IMR-90 (cell line): ENCODE results near the gene UNC79. TPM values are rescaled to one million over a fixed set of nuclear protein-coding genes. Genes with fewer than 3 reads are reported as not detected.

Experiments
- ATAC-seq: fragments of 200-7000 bp; cut with Tn5 transposase; 2 replicates; pipeline ENCODE4 v1.9.1; 2020; ENCODE audit warnings: low read depth, mild to moderate bottlenecking, moderate library complexity
- BruUV-seq: library from RNA; stranded (reverse); fragments of 400-500 nt; replicated peaks from 2 replicates; lab custom pipeline; 2021; lab: Mats Ljungman, UMichigan
- CTCF ChIA-PET: fragments of 300-600 bp; formaldehyde crosslinking; extraction: SDS; loops from one replicate; lab custom pipeline; 2021; ENCODE audit warnings: antibody characterized with exemption; lab: Yijun Ruan, JAX
- POLR2A ChIA-PET: fragments of 300-600 bp; sonication (Branson Sonifier 250); formaldehyde crosslinking; loops from one replicate; lab custom pipeline; 2022; ENCODE audit warnings: antibody characterized with exemption; ENCODE audit not compliant: unreplicated experiment; lab: Charles Lee
- DNase-seq: peaks from one replicate; pipeline ENCODE4 v3.0.0; 2013
- H2AFZ ChIP-seq: replicated peaks from 2 replicates; pipeline ENCODE3; 2013; ENCODE audit warnings: low read length, mild to moderate bottlenecking; ENCODE audit not compliant: poor library complexity
- H2AK5ac ChIP-seq: 2 replicates; pipeline ENCODE4 v1.6.1; 2013; ENCODE audit warnings: low read depth, low read length, inconsistent platforms
- H2AK9ac ChIP-seq: replicated peaks from 2 replicates; pipeline ENCODE3; 2013; ENCODE audit warnings: mild to moderate bottlenecking, low read depth, low read length, moderate library complexity; ENCODE audit not compliant: poor library complexity
- H2BK120ac ChIP-seq: 2 replicates; pipeline ENCODE4 v1.6.1; 2013; ENCODE audit warnings: low read depth, low read length, inconsistent platforms
- H2BK15ac ChIP-seq: 3 replicates; pipeline ENCODE4 v1.6.1; 2013; ENCODE audit warnings: low read depth, low read length, inconsistent platforms
- H2BK20ac ChIP-seq: 2 replicates; pipeline ENCODE4 v1.6.1; 2013; ENCODE audit warnings: low read depth, mild to moderate bottlenecking, inconsistent platforms, low read length, moderate library complexity
- H2BK5ac ChIP-seq: 2 replicates; pipeline ENCODE4 v1.6.1; 2013; ENCODE audit warnings: mild to moderate bottlenecking, low read depth, low read length, inconsistent platforms; ENCODE audit not compliant: poor library complexity, severe bottlenecking
- H3K14ac ChIP-seq: replicated peaks from 2 replicates; pipeline ENCODE4 v1.6.1; 2013; ENCODE audit warnings: low read depth, low read length, inconsistent platforms
- H3K18ac ChIP-seq: 2 replicates; pipeline ENCODE4 v1.6.1; 2013; ENCODE audit warnings: low read depth, low read length, control low read depth
- H3K23ac ChIP-seq: 2 replicates; pipeline ENCODE4 v1.6.1; 2013; ENCODE audit warnings: low read depth, low read length, inconsistent platforms
- H3K27ac ChIP-seq: 2 replicates; pipeline ENCODE4 v1.5.1; 2013; ENCODE audit warnings: mild to moderate bottlenecking, control low read depth, low read length; ENCODE audit not compliant: insufficient read depth
- H3K27me3 ChIP-seq: 2 replicates; pipeline ENCODE4 v1.6.1; 2013; ENCODE audit warnings: low read length; ENCODE audit not compliant: control insufficient read depth, insufficient read depth
- H3K36me3 ChIP-seq: 2 replicates; pipeline ENCODE4 v1.6.1; 2013; ENCODE audit warnings: low read length, mixed read lengths; ENCODE audit not compliant: control insufficient read depth, insufficient read depth
- H3K4ac ChIP-seq: 2 replicates; pipeline ENCODE4 v1.6.1; 2013; ENCODE audit warnings: low read depth, low read length, inconsistent platforms
- H3K4me1 ChIP-seq: 2 replicates; pipeline ENCODE4 v1.6.1; 2013; ENCODE audit warnings: low read length, mixed read lengths; ENCODE audit not compliant: control insufficient read depth, insufficient read depth
- H3K4me2 ChIP-seq: 2 replicates; pipeline ENCODE4 v1.6.1; 2013; ENCODE audit warnings: low read depth, mild to moderate bottlenecking, control low read depth, low read length, moderate library complexity
- H3K4me3 ChIP-seq: 2 replicates; pipeline ENCODE4 v1.5.1; 2013; ENCODE audit warnings: low read depth, mild to moderate bottlenecking, control low read depth, low read length, moderate library complexity; ENCODE audit not compliant: insufficient read depth
- H3K56ac ChIP-seq: 2 replicates; pipeline ENCODE4 v1.6.1; 2013; ENCODE audit warnings: low read length, inconsistent platforms; ENCODE audit not compliant: insufficient read depth; ENCODE audit errors: extremely low read depth
- H3K79me1 ChIP-seq, 2 experiments: 2 replicates each; pipeline ENCODE4 v1.6.1; 2013; ENCODE audit warnings: low read length in 2 of 2, inconsistent platforms in 1 of 2, low read depth in 1 of 2
- H3K9ac ChIP-seq: 2 replicates; pipeline ENCODE4 v1.6.1; 2013; ENCODE audit warnings: low read depth, low read length, control low read depth
- H3K9me1 ChIP-seq: 2 replicates; pipeline ENCODE4 v1.6.1; 2013; ENCODE audit warnings: low read length, inconsistent platforms; ENCODE audit not compliant: insufficient read depth
- H3K9me3 ChIP-seq: 2 replicates; pipeline ENCODE4 v1.6.1; 2013; ENCODE audit warnings: low read length; ENCODE audit not compliant: control insufficient read depth, insufficient read depth
- H4K20me1 ChIP-seq: 2 replicates; pipeline ENCODE4 v1.6.1; 2013; ENCODE audit warnings: low read length, inconsistent platforms; ENCODE audit not compliant: insufficient read depth
- H4K5ac ChIP-seq: 2 replicates; pipeline ENCODE4 v1.6.1; 2013; ENCODE audit warnings: mild to moderate bottlenecking, low read depth, low read length, control low read depth
- H4K8ac ChIP-seq, 2 experiments: 2 replicates each; pipeline ENCODE4 v1.6.1; 2013; ENCODE audit warnings: low read depth in 2 of 2, low read length in 2 of 2, control low read depth in 1 of 2, inconsistent platforms in 1 of 2
- H4K91ac ChIP-seq: 2 replicates; pipeline ENCODE4 v1.6.1; 2013; ENCODE audit warnings: low read depth, low read length, inconsistent platforms; ENCODE audit not compliant: insufficient read depth
- CEBPB ChIP-seq: IDR thresholded peaks from 2 replicates; pipeline ENCODE4 v1.6.1; 2012; ENCODE audit warnings: low read depth, low read length, improper control_type of control experiment
- FOS ChIP-seq: fragments of 150-350 bp; IDR thresholded peaks from 2 replicates; pipeline ENCODE4 v1.6.1; 2016; ENCODE audit warnings: low read depth, low read length
- MAFK ChIP-seq: IDR thresholded peaks from 2 replicates; pipeline ENCODE4 v1.6.1; 2012; ENCODE audit warnings: low read depth, low read length, improper control_type of control experiment
- MXI1 ChIP-seq: IDR thresholded peaks from 2 replicates; pipeline ENCODE4 v1.6.1; 2012; ENCODE audit warnings: low read depth, mild to moderate bottlenecking, low read length, moderate library complexity, borderline replicate concordance
- SMC3 ChIP-seq: fragments of 150-350 bp; IDR thresholded peaks from 2 replicates; pipeline ENCODE4 v1.6.1; 2016; ENCODE audit warnings: low read depth, mild to moderate bottlenecking, antibody characterized with exemption, low read length, moderate library complexity
- WGBS, 2 experiments: methylation state at CpG; one replicate each; pipeline versions ENCODE4 v1.1.5 to v1.1.7; 2013; ENCODE audit warnings: missing lambda C conversion rate in 2 of 2; ENCODE audit not compliant: insufficient read length in 1 of 2; ENCODE audit errors: extremely low coverage in 2 of 2; 5-methylcytosine and 5-hydroxymethylcytosine counted together
- dilution Hi-C: fragments of 300-500 bp; cut with HindIII; formaldehyde crosslinking; loops from one replicate; pipeline ENCODE4 v1.14.3; 2018; ENCODE audit warnings: low sequenced_read_pairs; ENCODE audit not compliant: unreplicated experiment
- in situ Hi-C: fragments of 300-500 bp; cut with MboI; formaldehyde crosslinking; loops from 3 replicates; pipeline ENCODE4 v1.14.3; 2019; ENCODE audit warnings: low sequenced_read_pairs, inconsistent platforms, mixed read lengths
- intact Hi-C: fragments of 100-400 bp; cut with micrococcal nuclease; formaldehyde crosslinking; loops from 2 replicates; pipeline ENCODE4 v1.10.0; 2022
- polyA plus RNA-seq, 3 experiments: library from polyadenylated mRNA; depleted of rRNA; stranded (reverse); fragments of >200 nt; gene quantifications; 2 replicates each; pipeline ENCODE4 v1.2.3, GENCODE V29; 2012; ENCODE audit warnings: low replicate concordance in 1 of 3
- total RNA-seq: library from RNA; depleted of rRNA; stranded (reverse); fragments of >200 nt; gene quantifications from 2 replicates; pipeline ENCODE4 v1.2.3, GENCODE V29; 2012
- TF ChIP-seq, protein P1 (sequence below): fragments of 150-350 bp; IDR thresholded peaks from 2 replicates; pipeline ENCODE4 v1.6.1; 2016; ENCODE audit warnings: low read depth, mild to moderate bottlenecking, low read length, moderate library complexity, borderline replicate concordance
- TF ChIP-seq, protein P2 (sequence below): fragments of 150-350 bp; IDR thresholded peaks from 2 replicates; pipeline ENCODE4 v1.6.1; 2017; ENCODE audit warnings: mild to moderate bottlenecking, antibody characterized with exemption, low read length, low read depth

The UNC79 gene
- total and polyA plus RNA-seq, 2 of the 4 experiments (the other 2 are of a cell fraction): under 0.01 TPM

DNA sequence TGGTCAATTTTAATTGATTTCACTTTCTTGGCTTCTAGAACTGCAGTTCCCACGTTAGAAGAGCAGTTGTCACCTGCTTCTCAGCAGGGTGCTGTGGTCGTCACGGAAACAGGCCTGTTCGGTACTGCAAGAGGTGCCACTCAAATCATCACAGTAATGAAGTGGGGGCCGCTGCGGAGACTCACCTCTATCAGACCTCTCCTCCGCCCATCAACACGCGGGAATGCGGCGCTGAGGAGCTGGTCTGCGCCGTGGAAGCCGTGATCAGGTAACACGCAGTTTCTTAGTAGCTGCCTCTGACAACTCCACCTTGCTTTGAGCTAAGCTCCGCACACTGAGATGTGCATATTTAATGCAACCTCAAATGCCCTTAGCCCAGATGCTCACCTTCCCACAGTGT, 107.2 kb downstream of the UNC79 start:
- Histone ChIP-seq H3K79me1 (no peaks in the 10 kb centered on the region), H3K4me2 (no peak overlapping the region), H4K20me1 (no peaks in the 10 kb centered on the region), H3K27ac (no peak overlapping the region), H3K9ac (no peak overlapping the region), H2AFZ (no peak overlapping the region), H3K14ac (no peak overlapping the region), H3K9me3 (peaks cover 2% of the 10 kb centered on the region; the same call in 1 of the 2 replicates), H3K18ac (no peak overlapping the region), H4K8ac (no peak overlapping the region), H3K36me3 (no peaks in the 10 kb centered on the region), H2BK5ac (no peak overlapping the region), H2AK5ac (no peak overlapping the region), H2BK20ac (no peak overlapping the region), H3K4ac (no peak overlapping the region), H2BK120ac (no peak overlapping the region), H2BK15ac (no peak overlapping the region), H3K56ac (no peak overlapping the region), H3K4me1 (no peaks in the 10 kb centered on the region), H3K4me3 (no peak overlapping the region), H3K23ac (no peak overlapping the region), H4K5ac (no peak overlapping the region), H3K27me3 (no peaks in the 10 kb centered on the region), H2AK9ac (no peak overlapping the region), H4K91ac (no peak overlapping the region), H3K9me1 (no peaks in the 10 kb centered on the region)
- ATAC-seq (no peak), DNase-seq (no peak)
- in situ Hi-C loops: no loop called here
- ChIA-PET POLR2A (no interaction called here), CTCF (no interaction called here)
- TF ChIP-seq CEBPB (no peak), SMC3 (no peak), MXI1 (no peak), MAFK (no peak), FOS (no peak)
- TF ChIP-seq, protein P1, sequence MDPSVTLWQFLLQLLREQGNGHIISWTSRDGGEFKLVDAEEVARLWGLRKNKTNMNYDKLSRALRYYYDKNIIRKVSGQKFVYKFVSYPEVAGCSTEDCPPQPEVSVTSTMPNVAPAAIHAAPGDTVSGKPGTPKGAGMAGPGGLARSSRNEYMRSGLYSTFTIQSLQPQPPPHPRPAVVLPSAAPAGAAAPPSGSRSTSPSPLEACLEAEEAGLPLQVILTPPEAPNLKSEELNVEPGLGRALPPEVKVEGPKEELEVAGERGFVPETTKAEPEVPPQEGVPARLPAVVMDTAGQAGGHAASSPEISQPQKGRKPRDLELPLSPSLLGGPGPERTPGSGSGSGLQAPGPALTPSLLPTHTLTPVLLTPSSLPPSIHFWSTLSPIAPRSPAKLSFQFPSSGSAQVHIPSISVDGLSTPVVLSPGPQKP: no peak
- TF ChIP-seq, protein P2, sequence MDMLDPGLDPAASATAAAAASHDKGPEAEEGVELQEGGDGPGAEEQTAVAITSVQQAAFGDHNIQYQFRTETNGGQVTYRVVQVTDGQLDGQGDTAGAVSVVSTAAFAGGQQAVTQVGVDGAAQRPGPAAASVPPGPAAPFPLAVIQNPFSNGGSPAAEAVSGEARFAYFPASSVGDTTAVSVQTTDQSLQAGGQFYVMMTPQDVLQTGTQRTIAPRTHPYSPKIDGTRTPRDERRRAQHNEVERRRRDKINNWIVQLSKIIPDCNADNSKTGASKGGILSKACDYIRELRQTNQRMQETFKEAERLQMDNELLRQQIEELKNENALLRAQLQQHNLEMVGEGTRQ: no peak
- BruUV-seq: no TSS peak
- 89% methylated on average over 12 of the region's 16 CpGs; no CpG with 5 or more reads in 1 of the 2 experiments for WGBS, 2 experiments
- dilution Hi-C loops: no loop called here
- intact Hi-C loops: no loop called here
